ENCODE results near the gene IER5L.
A peak's percentile ranks its signal among the peaks of the same experiment; 100 is the strongest.
"Not testable (repeated sequence)": the region's sequence is repeated elsewhere in the genome, so short reads cannot be mapped to it uniquely, and the experiment has no call there.

Gene IER5L

DNA sequence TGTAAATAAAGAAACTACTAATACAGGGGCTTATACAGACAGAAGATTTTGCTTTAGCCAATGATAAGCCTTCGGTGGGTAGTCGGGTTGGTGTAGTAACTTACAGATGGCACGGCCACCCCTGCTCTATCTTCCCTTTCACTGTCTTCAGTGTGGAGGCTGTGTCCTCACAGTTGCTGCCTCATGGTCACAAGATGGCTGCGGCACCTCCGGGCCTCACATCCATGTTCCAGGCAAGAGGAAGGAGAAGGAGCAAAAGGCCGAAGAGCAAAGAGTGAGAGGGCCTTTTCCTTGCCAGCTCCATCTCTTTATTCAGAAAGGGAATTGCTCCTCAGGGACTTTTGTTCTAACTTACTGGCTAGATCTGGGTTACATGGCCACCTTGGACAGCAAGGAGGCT lies 22.2 kb upstream of the IER5L start:
- TF ChIP-seq JUND (IDR thresholded peaks at IDR 0.05; ENCODE audit: low read depth) = no peak
- in situ Hi-C loops (cut with HindIII; ENCODE audit: low pct_unique_long_range_greater_than_20kb, low sequenced_read_pairs) = no loop called here
- DNase-seq (ENCODE audit: low read depth in 1 of 2, low spot score in 1 of 2) = no peak

DNA sequence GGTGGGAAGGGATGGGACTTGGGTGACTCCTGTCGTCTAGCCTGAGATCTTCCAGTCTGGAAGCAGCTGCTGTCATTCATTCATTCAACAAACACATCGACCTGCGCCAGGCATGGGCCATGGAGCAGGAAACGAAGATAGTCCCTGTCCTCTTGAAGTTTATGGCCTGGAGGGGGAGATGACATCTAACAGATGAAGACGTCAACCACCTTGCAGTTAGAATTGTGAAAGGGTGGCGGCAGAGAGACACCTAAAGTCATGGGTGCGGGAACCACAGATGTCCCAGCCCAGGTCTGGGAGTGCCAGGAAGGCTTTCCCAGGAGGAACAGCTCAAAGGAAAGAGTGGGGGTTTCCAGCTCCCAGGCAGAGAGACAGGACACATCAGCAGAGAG lies 21.0 kb upstream of the IER5L start:
- in situ Hi-C loops (cut with HindIII; ENCODE audit: low pct_unique_long_range_greater_than_20kb, low sequenced_read_pairs) = no loop called here
- no peak for DNase-seq (ENCODE audit: low read depth in 1 of 2, low spot score in 1 of 2)
- no peak for TF ChIP-seq JUND (IDR thresholded peaks at IDR 0.05; ENCODE audit: low read depth)

DNA sequence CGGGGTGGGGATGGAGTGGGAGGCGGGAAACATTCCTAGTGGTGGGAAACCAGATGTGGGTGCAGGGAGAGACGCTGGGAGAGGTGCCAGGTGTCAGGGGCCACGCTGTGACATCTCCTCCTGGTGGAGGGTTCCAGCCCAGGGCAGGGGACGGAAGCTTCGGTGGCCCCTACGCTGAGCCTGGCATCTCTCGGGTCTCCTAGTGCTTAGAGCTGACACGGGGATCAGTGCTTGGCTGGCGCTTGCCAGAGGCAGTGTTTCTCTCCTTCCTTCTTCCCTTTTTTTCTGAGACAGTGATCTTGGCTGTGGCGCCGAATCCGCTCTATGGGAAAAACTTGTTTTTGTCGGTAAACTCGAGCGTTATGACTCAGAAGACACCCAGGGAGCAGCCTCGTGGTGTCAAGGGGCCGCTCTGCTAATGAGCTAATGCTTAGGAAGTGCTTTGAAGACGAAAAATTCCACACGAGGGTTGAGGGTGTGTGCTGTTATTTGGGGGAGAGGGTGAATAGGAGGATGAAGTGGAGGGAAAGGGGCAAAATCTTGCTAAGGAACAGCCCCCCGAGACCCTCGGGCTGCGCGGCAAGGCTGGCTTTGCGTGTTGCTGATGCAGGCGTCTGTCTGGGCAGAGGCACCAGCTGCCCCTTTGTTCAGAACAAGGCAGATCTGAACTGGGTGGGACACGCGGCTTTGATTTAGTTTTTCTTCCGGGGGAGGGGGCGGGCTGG lies 20.4 kb upstream of the IER5L start:
- DNase-seq (ENCODE audit: low read depth in 1 of 2, low spot score in 1 of 2) = no peak
- in situ Hi-C loops (cut with HindIII; ENCODE audit: low pct_unique_long_range_greater_than_20kb, low sequenced_read_pairs) = no loop called here
- no peak for TF ChIP-seq JUND (IDR thresholded peaks at IDR 0.05; ENCODE audit: low read depth)

DNA sequence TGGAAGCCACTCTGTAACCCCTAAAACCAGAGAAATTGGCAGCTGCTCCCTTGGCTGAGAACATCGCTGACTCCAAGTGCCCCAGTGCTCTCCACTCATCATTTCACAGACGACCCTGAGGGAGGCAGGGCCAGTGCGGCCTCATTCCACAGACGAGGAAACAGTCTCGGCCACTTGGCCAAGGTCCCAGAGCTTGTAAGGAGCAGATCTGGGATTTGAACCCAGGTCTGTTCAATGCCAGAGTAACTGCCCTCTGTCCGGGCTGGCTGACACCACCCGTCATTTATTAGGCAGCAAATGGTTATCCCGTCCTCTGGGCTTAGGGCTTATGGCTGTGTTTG lies 19.9 kb upstream of the IER5L start:
- no peak for TF ChIP-seq JUND (IDR thresholded peaks at IDR 0.05; ENCODE audit: low read depth)
- in situ Hi-C loops (cut with HindIII; ENCODE audit: low pct_unique_long_range_greater_than_20kb, low sequenced_read_pairs) = no loop called here
- DNase-seq (ENCODE audit: low read depth in 1 of 2, low spot score in 1 of 2) = no peak

DNA sequence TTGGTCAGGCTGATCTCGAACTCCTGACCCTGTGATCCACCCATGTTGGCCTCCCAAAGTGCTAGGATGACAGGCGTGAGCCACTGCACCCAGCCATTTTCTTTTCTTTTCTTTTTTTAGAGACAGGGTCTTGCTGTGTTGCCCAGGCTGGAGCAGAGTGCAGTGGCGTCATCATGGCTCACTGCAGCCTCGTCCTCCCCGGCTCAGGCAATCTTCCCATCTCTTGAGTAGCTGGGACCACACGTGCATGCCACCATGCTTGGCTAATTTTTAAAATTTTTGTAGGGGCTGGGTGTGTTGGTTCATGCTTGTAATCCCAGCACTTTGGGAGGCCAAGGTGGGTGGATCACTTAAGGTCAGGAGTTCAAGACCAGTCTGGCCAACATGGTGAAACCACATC lies 19.0 kb upstream of the IER5L start:
- DNase-seq (ENCODE audit: low read depth in 1 of 2, low spot score in 1 of 2); in situ Hi-C loops (cut with HindIII; ENCODE audit: low pct_unique_long_range_greater_than_20kb, low sequenced_read_pairs): not testable (repeated sequence)

DNA sequence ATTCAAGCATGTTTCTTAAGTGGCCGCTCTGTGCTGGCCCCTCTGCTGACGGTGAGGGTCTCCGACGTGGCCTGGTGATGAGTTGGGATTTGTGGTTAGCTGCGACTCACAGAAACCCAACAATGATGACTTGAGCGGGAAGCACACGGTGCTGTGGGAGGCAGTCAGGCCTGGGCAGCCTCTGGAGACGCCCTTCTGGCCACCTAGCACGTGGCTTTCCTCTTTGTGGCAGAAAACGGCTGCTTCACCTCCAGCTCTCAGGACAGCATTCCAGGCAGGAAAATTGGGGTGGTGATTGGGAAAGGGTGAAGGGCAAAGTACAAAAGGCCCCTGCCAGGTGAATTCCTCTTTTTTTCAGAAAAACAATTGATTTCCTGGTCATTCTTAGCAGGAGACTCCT lies 17.5 kb upstream of the IER5L start:
- TF ChIP-seq JUND (IDR thresholded peaks at IDR 0.05; ENCODE audit: low read depth) = no peak
- DNase-seq (ENCODE audit: low read depth in 1 of 2, low spot score in 1 of 2) = no peak

DNA sequence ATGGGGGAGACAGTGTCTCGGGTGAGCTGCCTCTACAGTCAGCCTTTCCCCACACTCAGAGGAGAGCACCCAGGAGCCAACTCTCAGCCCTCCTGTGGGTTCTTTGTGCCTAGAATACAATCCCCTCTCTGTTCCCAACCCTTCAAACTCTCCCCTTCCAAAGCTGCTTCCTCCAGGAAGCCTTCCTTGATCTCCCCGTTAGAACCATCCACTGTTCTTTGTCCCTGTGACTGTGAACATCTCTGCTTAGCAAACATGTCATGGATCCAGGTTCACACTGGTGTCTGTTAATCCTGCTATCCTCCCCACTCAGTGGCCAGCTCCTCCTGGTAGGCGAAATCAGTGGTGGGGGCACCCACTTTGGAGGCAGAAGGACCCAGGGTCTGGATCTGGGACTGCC lies 16.2 kb upstream of the IER5L start:
- DNase-seq (ENCODE audit: low read depth in 1 of 2, low spot score in 1 of 2) = no peak
- TF ChIP-seq JUND (IDR thresholded peaks at IDR 0.05; ENCODE audit: low read depth) = no peak
- in situ Hi-C loops (cut with HindIII; ENCODE audit: low pct_unique_long_range_greater_than_20kb, low sequenced_read_pairs) = no loop called here

More for the DNA sequence above, 17.5 kb upstream of the IER5L start:
- in situ Hi-C loops (cut with HindIII; ENCODE audit: low pct_unique_long_range_greater_than_20kb, low sequenced_read_pairs) = no loop called here

DNA sequence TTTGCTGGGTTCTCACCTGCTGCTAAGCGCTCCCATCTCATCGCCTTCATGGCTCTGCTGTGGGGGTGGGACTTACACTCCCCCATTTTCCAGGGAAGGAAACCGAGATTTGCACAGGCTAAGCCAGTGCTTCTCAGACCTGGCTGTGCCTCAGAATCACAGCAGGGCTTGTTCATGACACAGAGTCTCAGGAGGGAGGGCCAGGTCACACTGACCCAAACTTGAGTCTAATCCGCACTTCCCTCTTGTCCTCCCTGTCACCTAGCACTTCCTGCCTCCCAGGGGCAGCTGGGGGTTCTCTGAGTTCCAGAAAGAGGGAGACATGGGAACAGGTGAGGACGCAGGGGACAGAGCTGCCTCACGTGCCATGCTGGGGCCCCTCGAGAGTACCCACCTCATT lies 15.6 kb upstream of the IER5L start:
- in situ Hi-C loops (cut with HindIII; ENCODE audit: low pct_unique_long_range_greater_than_20kb, low sequenced_read_pairs) = no loop called here
- no peak for TF ChIP-seq JUND (IDR thresholded peaks at IDR 0.05; ENCODE audit: low read depth)

DNA sequence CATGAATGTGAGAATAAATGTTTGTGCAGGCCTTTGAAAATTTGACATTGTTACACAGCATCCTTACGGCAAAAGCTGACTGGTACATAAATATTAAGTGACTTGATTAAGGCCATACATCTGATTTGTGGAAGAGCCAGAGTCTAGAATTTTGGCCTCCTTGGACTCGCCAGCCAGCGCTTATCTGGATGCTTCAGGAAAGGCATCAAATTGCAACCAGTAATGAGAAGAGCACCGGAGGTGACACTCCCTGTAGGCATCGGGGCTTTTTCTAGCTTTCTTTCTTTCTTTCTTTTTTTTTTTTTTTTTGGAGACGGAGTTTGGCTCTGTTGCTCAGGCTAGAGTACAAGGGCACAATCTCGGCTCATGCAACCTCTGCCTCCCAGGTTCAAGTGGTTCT lies 13.2 kb upstream of the IER5L start:
- no peak for TF ChIP-seq JUND (IDR thresholded peaks at IDR 0.05; ENCODE audit: low read depth)
- DNase-seq (ENCODE audit: low read depth in 1 of 2, low spot score in 1 of 2) = no peak
- in situ Hi-C loops (cut with HindIII; ENCODE audit: low pct_unique_long_range_greater_than_20kb, low sequenced_read_pairs) = no loop called here

More for the DNA sequence above, 15.6 kb upstream of the IER5L start:
- DNase-seq (ENCODE audit: low read depth in 1 of 2, low spot score in 1 of 2) = peak in 1 of 2 experiments; percentile 94

DNA sequence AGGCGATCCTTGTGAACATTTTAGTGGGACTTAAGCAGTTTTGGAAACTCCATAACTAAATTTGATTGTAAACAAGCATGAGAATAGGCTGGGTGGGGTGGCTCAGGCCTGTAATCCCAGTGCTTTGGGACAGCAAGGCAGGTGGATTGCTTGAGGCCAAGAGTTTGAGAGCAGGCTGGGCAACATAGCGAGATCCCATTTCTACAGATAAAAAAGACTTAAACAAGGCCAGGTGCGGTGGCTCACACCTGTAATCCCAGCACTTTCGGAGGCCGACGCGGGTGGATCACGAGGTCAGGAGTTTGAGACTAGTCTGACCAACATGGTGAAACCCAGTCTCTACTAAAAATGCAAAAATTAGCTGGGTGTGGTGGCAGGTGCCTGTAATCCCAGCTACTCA lies 11.9 kb upstream of the IER5L start:
- in situ Hi-C loops (cut with HindIII; ENCODE audit: low pct_unique_long_range_greater_than_20kb, low sequenced_read_pairs); DNase-seq (ENCODE audit: low read depth in 1 of 2, low spot score in 1 of 2): not testable (repeated sequence)

DNA sequence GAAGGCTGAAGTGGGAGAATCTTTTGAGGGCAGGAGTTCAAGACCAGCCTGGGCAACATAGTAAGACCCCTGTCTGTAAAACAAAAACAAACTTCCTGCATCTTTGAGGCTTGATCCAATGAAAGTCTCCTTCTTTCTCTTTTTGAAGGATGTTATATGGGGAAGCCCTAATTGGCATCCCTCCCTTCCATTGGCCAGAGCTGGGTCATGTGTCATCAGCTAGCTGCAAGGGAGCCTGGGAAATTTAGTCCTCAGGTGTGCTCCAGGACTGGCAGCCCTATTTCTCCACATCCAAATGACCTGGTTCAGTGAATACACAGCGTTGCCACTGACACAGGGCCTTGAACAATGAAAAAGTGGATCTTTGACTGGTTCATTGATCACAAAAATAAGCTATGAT lies 9.0 kb upstream of the IER5L start:
- no peak for DNase-seq (ENCODE audit: low read depth in 1 of 2, low spot score in 1 of 2)
- in situ Hi-C loops (cut with HindIII; ENCODE audit: low pct_unique_long_range_greater_than_20kb, low sequenced_read_pairs) = no loop called here
- TF ChIP-seq JUND (IDR thresholded peaks at IDR 0.05; ENCODE audit: low read depth) = no peak

DNA sequence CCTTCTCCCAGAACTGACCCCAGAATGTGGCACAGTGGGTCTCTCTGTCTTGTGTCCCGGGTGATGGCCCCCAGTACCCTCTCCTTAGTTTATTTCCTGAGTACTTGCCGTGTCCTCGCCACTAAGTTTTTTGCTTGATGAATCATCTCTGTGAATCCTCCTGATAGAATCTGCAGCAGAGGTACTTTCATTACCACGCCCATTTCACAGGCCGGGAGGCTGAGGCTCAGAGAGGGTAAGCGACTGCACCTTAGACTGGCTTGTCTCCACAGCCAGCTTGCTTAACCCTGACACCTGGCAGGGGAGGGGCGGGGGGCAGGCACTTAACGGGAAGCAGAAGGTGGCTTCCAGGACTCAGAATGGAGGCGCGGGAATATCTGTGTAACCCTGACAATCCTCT lies 7.9 kb upstream of the IER5L start:
- in situ Hi-C loops (cut with HindIII; ENCODE audit: low pct_unique_long_range_greater_than_20kb, low sequenced_read_pairs) = no loop called here
- DNase-seq (ENCODE audit: low read depth in 1 of 2, low spot score in 1 of 2) = no peak
- no peak for TF ChIP-seq JUND (IDR thresholded peaks at IDR 0.05; ENCODE audit: low read depth)

DNA sequence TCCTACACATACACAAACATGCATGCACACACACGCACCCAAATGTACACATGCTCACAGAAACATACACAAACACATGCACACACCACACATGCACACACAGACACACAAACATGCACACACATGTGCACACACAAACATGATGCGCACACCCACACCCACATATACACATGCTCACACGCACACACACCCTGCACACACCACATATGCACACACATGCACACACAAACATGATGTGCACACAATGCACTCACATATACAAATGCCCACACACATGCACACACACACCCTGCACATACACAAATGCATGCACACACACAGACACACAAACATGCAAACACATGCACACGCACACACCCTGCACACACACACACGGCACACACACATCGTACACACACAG lies 7.3 kb upstream of the IER5L start:
- in situ Hi-C loops (cut with HindIII; ENCODE audit: low pct_unique_long_range_greater_than_20kb, low sequenced_read_pairs) = no loop called here
- DNase-seq (ENCODE audit: low read depth in 1 of 2, low spot score in 1 of 2) = no peak
- TF ChIP-seq JUND (IDR thresholded peaks at IDR 0.05; ENCODE audit: low read depth) = no peak

DNA sequence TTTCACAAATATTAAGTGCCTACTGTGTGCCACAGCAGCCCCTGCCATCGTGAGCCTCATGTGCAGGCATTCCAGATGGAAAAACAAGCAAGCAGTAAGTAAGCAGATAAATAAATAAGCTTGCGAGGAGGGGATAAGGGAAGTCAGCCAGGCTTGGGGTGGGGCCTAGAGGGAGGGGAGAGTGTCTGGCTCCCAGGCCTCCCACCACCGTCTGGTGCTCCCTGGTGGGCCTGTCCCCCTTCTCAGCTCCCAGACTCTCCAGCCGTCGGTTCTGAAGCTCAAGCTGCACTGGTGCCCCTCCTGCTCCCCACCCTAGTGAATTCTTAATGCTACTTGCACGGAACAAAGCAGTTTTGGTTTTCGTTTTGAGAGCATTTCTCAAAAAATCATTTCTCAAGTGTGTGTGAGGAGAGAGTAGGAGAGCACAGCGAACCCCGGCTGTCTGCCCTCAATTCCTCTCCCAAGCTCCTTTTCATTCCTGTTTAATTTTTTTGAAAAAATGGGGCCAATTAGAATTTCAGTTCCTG lies 6.6 kb upstream of the IER5L start:
- TF ChIP-seq JUND (IDR thresholded peaks at IDR 0.05; ENCODE audit: low read depth) = no peak
- in situ Hi-C loops (cut with HindIII; ENCODE audit: low pct_unique_long_range_greater_than_20kb, low sequenced_read_pairs) = no loop called here
- DNase-seq (ENCODE audit: low read depth in 1 of 2, low spot score in 1 of 2) = no peak

All from T47D (cell line).